OCI-LY3 (cell line): Measurements from ENCODE around the gene FLYWCH2.

Experiments
- H2AFZ ChIP-seq: fragments of 200-600, 300-600 bp; shearing (Covaris generic); 2 replicates; pipeline ENCODE4 v1.6.0; 2014; ENCODE audit warnings: antibody characterized with exemption, low read depth, low read length
- H3K27ac ChIP-seq: fragments of 200-600, 300-600 bp; sonication (generic); 2 replicates; pipeline ENCODE4 v1.5.1; 2014; ENCODE audit warnings: mild to moderate bottlenecking, low read length, moderate library complexity, mixed read lengths
- H3K27me3 ChIP-seq: fragments of 200-600, 300-600 bp; sonication (generic); 2 replicates; pipeline ENCODE4 v1.6.1; 2014; ENCODE audit warnings: low read depth, low read length, mixed read lengths
- H3K36me3 ChIP-seq: fragments of 200-600, 300-600 bp; sonication (generic); replicated peaks from 2 replicates; pipeline ENCODE3; 2014; ENCODE audit warnings: low read depth, low read length, mixed read lengths
- H3K4me1 ChIP-seq: fragments of 300-600, 200-600 bp; sonication (generic); 2 replicates; pipeline ENCODE4 v1.6.1; 2014; ENCODE audit warnings: low read length, mixed read lengths
- H3K4me2 ChIP-seq: fragments of 200-600, 300-600 bp; sonication (generic); 2 replicates; pipeline ENCODE4 v1.6.1; 2014; ENCODE audit warnings: low read length, mixed read lengths
- H3K4me3 ChIP-seq: fragments of 300-600, 200-600 bp; sonication (generic); 2 replicates; pipeline ENCODE4 v1.5.1; 2014; ENCODE audit warnings: antibody characterized with exemption, mild to moderate bottlenecking, low read length, moderate library complexity
- H3K79me2 ChIP-seq: fragments of 300-600, 200-600 bp; shearing (Covaris generic); 2 replicates; pipeline ENCODE4 v1.6.1; 2014; ENCODE audit warnings: mild to moderate bottlenecking, low read length, mixed read lengths
- H3K9ac ChIP-seq: fragments of 300-600, 200-600 bp; shearing (Covaris generic); 2 replicates; pipeline ENCODE4 v1.6.0; 2014; ENCODE audit warnings: mild to moderate bottlenecking, low read length, moderate library complexity
- H3K9me3 ChIP-seq: fragments of 200-600, 300-600 bp; shearing (Covaris generic); 2 replicates; pipeline ENCODE4 v1.6.1; 2014; ENCODE audit warnings: low read length, mixed read lengths; ENCODE audit not compliant: insufficient read depth
- H4K20me1 ChIP-seq: fragments of 200-600, 300-600 bp; sonication (generic); 2 replicates; pipeline ENCODE4 v1.6.1; 2016; ENCODE audit warnings: low read length, mixed read lengths; ENCODE audit not compliant: insufficient read depth
- EZH2phosphoT487 ChIP-seq: fragments of 200-600 bp; shearing (Covaris generic); IDR thresholded peaks from 2 replicates; pipeline ENCODE4 v1.6.1; 2018; ENCODE audit warnings: antibody characterized with exemption, mixed run types, low read depth
- TF ChIP-seq, protein P1 (sequence below): fragments of 200-600, 300-600 bp; sonication (generic); IDR thresholded peaks from 2 replicates; pipeline ENCODE4 v1.5.1; 2014; ENCODE audit warnings: antibody characterized with exemption, low read length, low read depth

Gene FLYWCH2

DNA sequence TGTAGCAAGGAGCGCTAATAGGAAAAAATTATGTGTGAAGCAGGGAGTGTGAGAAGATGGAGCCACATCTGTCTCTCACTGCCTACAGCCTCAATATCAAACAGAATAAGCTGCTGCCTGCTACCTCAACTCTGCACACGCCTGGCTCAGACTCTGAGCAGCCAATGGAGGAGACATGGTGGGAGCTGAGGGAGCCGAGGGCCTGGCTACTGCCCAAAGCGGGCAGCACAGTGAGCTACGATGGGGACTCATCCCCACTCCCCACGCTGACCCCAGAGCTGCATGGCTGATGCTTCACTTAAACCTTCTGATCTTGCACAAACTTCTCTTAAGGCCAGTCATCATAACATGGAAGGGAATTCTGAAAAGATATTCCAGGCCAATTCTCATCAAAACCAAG is 11.1 kb upstream of the FLYWCH2 start:
- Histone ChIP-seq H3K27me3 (no peaks in the 10 kb centered on the region; the same call in 1 of the 2 replicates), H3K36me3 (no peaks in the 10 kb centered on the region), H3K4me1 (0 out of 2 replicates have a peak, but pooled peaks cover 5% of the 10 kb centered on the region), H3K27ac (no peak overlapping the region), H3K9me3 (no peaks in the 10 kb centered on the region), H3K79me2 (no peaks in the 10 kb centered on the region), H4K20me1 (no peaks in the 10 kb centered on the region), H3K9ac (no peak overlapping the region), H3K4me2 (no peak overlapping the region), H2AFZ (no peak overlapping the region), H3K4me3 (no peak overlapping the region)
- TF ChIP-seq EZH2phosphoT487: no peak
- TF ChIP-seq, protein P1, sequence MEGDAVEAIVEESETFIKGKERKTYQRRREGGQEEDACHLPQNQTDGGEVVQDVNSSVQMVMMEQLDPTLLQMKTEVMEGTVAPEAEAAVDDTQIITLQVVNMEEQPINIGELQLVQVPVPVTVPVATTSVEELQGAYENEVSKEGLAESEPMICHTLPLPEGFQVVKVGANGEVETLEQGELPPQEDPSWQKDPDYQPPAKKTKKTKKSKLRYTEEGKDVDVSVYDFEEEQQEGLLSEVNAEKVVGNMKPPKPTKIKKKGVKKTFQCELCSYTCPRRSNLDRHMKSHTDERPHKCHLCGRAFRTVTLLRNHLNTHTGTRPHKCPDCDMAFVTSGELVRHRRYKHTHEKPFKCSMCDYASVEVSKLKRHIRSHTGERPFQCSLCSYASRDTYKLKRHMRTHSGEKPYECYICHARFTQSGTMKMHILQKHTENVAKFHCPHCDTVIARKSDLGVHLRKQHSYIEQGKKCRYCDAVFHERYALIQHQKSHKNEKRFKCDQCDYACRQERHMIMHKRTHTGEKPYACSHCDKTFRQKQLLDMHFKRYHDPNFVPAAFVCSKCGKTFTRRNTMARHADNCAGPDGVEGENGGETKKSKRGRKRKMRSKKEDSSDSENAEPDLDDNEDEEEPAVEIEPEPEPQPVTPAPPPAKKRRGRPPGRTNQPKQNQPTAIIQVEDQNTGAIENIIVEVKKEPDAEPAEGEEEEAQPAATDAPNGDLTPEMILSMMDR: no peak

DNA sequence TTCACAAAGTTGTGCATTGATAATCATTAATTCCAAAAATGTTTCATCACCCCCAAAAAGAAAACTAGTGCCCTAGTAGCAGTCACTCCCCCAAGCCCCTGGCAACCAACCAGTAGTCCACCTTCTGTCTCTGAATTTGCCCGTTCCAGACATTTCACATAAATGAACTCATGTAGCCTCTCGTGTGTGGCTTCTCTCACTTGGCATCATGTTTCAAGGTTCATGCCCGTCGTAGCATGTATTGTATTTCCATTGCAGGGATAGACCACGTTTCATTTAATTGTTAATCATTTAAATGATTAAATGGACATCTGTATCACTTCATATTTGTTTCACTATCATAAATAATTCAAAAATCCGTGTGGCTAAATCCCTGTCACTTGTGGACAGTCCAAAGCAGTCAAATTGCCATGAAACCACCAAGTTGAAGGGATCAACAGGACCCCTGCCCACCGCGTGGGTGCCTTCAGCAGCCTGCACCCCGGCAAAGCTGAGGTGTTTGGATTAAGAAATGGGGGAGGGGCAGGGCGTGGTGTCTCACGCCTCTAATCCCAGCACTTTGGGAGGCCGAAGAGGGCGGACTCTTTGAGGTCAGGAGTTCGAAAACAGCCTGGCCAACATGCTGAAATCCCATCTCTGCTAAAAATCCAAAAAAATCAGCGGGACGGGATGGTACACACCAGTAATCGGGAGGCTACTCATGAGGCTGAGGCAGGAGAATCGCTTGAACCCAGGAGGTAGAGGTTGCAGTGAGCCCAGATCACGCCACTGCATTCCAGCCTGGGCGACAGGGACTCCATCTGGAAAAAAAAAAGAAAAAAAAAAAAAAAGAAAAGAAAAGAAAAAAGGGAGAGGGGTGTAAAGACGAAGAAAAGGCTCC is 8.7 kb upstream of the FLYWCH2 start:
- no peak overlapping the region for H3K27ac ChIP-seq
- H4K20me1 ChIP-seq: no peaks in the 10 kb centered on the region
- TF ChIP-seq, protein P1: no peak
- TF ChIP-seq EZH2phosphoT487: no peak
- H3K9me3 ChIP-seq: no peaks in the 10 kb centered on the region
- H2AFZ ChIP-seq: peak overlapping the region; percentile 84
- no peak overlapping the region for H3K9ac ChIP-seq
- no peaks in the 10 kb centered on the region for H3K79me2 ChIP-seq
- no peaks in the 10 kb centered on the region for H3K36me3 ChIP-seq
- 0 out of 2 replicates have a peak, but pooled peaks cover 5% of the 10 kb centered on the region for H3K4me1 ChIP-seq
- H3K4me3 ChIP-seq: 0 out of 2 replicates have a peak overlapping the region, but pooled peaks have one; percentile 3
- peak overlapping the region; percentile 61 for H3K4me2 ChIP-seq
- no peaks in the 10 kb centered on the region; the same call in 1 of the 2 replicates for H3K27me3 ChIP-seq

DNA sequence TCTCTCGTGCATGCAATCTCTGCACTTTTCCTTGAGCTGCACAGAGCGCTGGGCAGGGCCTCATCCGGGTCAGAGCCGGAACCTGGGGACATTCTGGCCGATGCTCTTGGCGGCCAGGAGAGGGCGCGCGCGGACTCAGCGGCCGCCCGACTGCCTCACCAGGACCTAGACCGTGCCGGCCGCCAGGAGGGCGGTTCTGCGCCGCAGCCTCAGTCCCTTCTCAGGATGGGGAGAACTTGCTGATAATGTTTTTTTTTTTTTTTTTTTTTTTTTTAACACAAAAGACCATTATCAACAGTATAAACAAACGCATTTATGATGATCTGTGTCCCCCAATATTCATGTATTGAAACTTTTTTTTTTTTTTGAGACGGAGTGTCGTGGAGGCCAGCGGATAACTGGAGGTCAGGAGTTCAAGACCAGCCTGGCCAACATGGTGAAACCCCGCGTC is 8.1 kb upstream of the FLYWCH2 start:
- peak overlapping the region; percentile 61 for H3K4me2 ChIP-seq

More for the DNA sequence above, 8.1 kb upstream of the FLYWCH2 start:
- TF ChIP-seq, protein P1: peak; percentile 86
- no peak for TF ChIP-seq EZH2phosphoT487
- Histone ChIP-seq H4K20me1 (no peaks in the 10 kb centered on the region), H3K27me3 (no peaks in the 10 kb centered on the region; the same call in 1 of the 2 replicates), H3K9me3 (peaks cover 5% of the 10 kb centered on the region; the same call in 1 of the 2 replicates), H3K36me3 (no peaks in the 10 kb centered on the region), H3K4me1 (0 out of 2 replicates have a peak, but pooled peaks cover 5% of the 10 kb centered on the region), H3K9ac (no peak overlapping the region), H3K79me2 (no peaks in the 10 kb centered on the region), H3K4me3 (0 out of 2 replicates have a peak overlapping the region, but pooled peaks have one; percentile 25), H2AFZ (peak overlapping the region; percentile 84), H3K27ac (no peak overlapping the region)
